Tibial nerve (tissue), 4 donors: ENCODE measurements around the gene IL22RA1. TPM values are rescaled to one million over a fixed set of nuclear protein-coding genes. Genes with fewer than 3 reads are reported as not detected.

ENCODE experiments used
- DNase-seq, 2 donors: peaks; one replicate each; pipeline ENCODE4 v3.0.0-alpha.2; 2019; ENCODE audit warnings: low spot score in 2 of 2
- H3K27ac ChIP-seq, 4 donors: fragments of 200-600 bp; sonication (generic) in 3 of 4; one replicate each; pipeline ENCODE4 v1.5.1; 2017 to 2019; ENCODE audit warnings: mild to moderate bottlenecking in 1 of 4
- H3K27me3 ChIP-seq, 2 donors: fragments of 200-600 bp; sonication (generic) in 1 of 2; one replicate each; pipeline versions ENCODE4 v1.5.1 to v1.6.0; 2017 to 2019
- H3K36me3 ChIP-seq, 3 donors: fragments of 200-600 bp; sonication (generic); one replicate each; pipeline ENCODE4 v1.5.1; 2018 to 2019
- H3K4me1 ChIP-seq, 4 donors: fragments of 200-600 bp; sonication (generic) in 3 of 4; one replicate each; pipeline ENCODE4 v1.5.1; 2017 to 2019
- H3K4me3 ChIP-seq, 4 donors: fragments of 200-600 bp; sonication (generic) in 3 of 4; one replicate each; pipeline ENCODE4 v1.5.1; 2017 to 2019; ENCODE audit warnings: mild to moderate bottlenecking in 1 of 4, moderate library complexity in 1 of 4
- H3K9me3 ChIP-seq, 4 donors: fragments of 200-600 bp; sonication (generic) in 3 of 4; one replicate each; pipeline ENCODE4 v1.5.1; 2017 to 2019
- EP300 ChIP-seq, 2 donors: sonication (generic); formaldehyde crosslinking; IDR thresholded peaks; one replicate each; pipeline ENCODE4 v1.6.1; 2017; ENCODE audit warnings: antibody characterized with exemption in 2 of 2, mild to moderate bottlenecking in 1 of 2
- POLR2A ChIP-seq, 2 donors: fragments of 450-650 bp; IDR thresholded peaks; one replicate each; pipeline ENCODE4 v1.6.1; 2017; ENCODE audit warnings: antibody characterized with exemption in 2 of 2, mild to moderate bottlenecking in 2 of 2, moderate library complexity in 2 of 2
- WGBS, 2 donors: methylation state at CpG; one replicate each; pipeline ENCODE4 v1.1.5; 2018; 5-methylcytosine and 5-hydroxymethylcytosine counted together
- total RNA-seq, 4 donors: library from RNA; depleted of rRNA; stranded (reverse); fragments of >200 nt; gene quantifications; one replicate each; pipeline ENCODE4 v1.1.0, GENCODE V29; 2016
- TF ChIP-seq, protein P1 (sequence below), 5 experiments: fragments of 200-600 bp in 3 of 5; fragments of 450-650 bp in 2 of 5; sonication (generic) in 3 of 5; IDR thresholded peaks; one replicate each; pipeline ENCODE4 v1.5.1; 2016 to 2019; ENCODE audit warnings: antibody characterized with exemption in 5 of 5, mild to moderate bottlenecking in 3 of 5, moderate library complexity in 2 of 5

IL22RA1 gene
- total RNA-seq, 4 donors from 2014 or later, result not detected

DNA sequence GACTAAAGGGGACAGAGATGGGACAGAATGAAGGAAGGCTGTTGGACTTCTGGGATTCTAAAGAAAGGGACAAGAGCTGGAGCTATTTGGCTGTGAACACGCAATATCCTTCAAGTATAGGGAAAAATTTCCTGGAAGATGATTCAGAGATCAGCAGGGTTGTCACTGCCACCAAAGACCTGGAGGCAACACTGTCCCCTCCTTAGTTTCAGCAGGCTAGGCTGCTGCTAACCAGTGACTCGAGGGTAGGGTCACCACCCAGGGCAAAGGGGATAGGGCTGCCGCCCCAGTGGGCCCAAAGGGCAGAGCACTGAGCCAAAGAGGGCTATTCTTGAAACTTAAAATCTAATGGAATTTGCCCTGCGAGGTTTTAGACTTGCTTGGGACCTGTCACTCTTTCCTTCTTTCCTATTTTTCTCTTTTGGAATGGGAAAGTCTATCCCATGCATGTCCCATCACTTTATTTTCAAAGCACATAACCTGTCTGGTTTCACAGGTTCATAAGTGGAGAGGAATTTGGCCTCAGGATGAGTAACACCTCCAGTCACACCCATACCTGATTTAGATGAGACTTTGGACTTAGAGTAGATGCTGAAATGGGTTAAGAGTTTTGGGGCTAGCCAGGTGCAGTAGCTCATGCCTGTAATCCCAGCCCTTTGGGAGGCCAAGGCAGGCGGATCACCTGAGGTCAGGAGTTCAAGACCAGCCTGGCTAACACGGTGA, 32.3 kb upstream of the IL22RA1 start:
- Histone ChIP-seq H3K9me3 (peaks cover 0 to 3% (median 0%) of the 10 kb centered on the region in 4 donors), H3K36me3 (no peaks in the 10 kb centered on the region), H3K27me3 (peaks cover 0 to under 1% of the 10 kb centered on the region in 2 donors), H3K4me1 (no peaks in the 10 kb centered on the region), H3K4me3 (no peak overlapping the region), H3K27ac (no peak overlapping the region)
- DNase-seq, result no peak
- no peak for TF ChIP-seq POLR2A (IDR thresholded peaks at IDR 0.05)
- TF ChIP-seq, protein P1, sequence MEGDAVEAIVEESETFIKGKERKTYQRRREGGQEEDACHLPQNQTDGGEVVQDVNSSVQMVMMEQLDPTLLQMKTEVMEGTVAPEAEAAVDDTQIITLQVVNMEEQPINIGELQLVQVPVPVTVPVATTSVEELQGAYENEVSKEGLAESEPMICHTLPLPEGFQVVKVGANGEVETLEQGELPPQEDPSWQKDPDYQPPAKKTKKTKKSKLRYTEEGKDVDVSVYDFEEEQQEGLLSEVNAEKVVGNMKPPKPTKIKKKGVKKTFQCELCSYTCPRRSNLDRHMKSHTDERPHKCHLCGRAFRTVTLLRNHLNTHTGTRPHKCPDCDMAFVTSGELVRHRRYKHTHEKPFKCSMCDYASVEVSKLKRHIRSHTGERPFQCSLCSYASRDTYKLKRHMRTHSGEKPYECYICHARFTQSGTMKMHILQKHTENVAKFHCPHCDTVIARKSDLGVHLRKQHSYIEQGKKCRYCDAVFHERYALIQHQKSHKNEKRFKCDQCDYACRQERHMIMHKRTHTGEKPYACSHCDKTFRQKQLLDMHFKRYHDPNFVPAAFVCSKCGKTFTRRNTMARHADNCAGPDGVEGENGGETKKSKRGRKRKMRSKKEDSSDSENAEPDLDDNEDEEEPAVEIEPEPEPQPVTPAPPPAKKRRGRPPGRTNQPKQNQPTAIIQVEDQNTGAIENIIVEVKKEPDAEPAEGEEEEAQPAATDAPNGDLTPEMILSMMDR (IDR thresholded peaks at IDR 0.05), result no peak
- TF ChIP-seq EP300 (IDR thresholded peaks at IDR 0.05), result no peak
- WGBS, 2 donors, result 68 to 75% methylated on average over 6 of the region's 6 CpGs

DNA sequence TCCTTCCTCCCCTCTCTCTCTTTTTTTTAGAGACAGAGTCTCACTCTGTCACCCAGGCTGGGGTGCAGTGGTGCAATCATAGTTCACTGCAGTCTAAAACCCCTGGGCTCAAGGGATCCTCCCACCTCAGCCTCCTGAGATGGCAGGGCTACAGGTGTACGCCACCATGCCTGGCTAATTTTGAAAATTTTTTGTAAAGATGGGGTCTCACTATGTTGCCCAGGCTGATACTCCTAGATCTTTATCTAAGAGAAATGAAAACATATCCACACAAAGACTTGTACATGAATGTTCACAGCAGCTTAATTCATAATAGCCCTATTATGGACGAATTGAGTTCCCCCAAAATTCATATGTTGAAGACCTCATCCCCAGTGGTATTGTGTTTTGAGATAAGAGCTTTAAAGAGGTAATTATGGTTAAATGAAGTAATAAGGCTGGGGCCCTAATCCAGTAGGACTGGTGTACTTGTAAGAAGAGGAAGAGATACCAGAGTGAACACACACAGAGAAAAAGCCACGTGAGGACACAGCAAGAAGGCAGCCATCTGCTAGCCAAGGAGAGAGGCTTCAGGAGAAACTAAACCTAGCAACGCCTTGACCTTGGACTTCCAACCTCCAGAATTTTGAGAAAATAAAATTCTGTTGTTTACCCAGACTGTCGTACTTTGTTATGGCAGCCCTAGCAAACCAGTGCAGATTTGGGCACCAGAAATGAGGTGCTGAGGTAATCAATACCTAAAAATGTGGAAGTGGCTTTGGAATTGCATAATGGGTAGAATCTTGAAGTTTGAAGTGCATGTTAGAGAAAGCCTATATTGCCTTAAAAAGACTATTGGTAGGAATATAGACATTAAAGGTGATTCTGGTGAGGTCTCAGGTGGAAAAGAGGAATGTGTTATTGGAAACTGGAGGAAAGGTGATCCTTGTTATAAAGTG, 31.0 kb upstream of the IL22RA1 start:
- Histone ChIP-seq H3K4me1 (no peaks in the 10 kb centered on the region), H3K4me3 (no peak overlapping the region), H3K36me3 (no peaks in the 10 kb centered on the region), H3K9me3 (peaks cover 0 to 3% (median 0%) of the 10 kb centered on the region in 4 donors), H3K27me3 (peaks cover 0 to 11% of the 10 kb centered on the region in 2 donors), H3K27ac (no peak overlapping the region)
- WGBS, 2 donors, result 78 to 81% methylated on average over 5 of the region's 5 CpGs
- DNase-seq, result no peak
- TF ChIP-seq, protein P1 (IDR thresholded peaks at IDR 0.05), result no peak
- TF ChIP-seq EP300 (IDR thresholded peaks at IDR 0.05) (no peak), POLR2A (IDR thresholded peaks at IDR 0.05) (no peak)

DNA sequence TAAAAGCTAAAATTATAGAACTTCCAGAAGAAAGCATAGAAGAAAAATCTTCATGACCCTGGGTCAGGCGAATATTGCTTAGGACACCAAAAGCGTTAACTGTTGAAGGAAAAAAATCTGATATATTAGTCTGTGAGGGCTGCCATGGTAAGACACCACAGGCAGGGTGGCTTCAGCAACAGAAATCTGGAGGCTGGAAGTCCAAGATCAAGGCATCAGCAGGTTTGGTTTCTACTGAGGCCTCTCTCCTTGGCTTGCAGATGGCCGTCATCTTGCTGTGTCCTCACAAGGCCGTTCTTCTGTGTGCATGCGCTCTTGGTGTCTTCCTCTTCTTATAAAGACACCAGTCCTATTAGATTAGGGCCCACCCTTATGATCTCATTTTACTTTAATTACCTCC, 29.7 kb upstream of the IL22RA1 start:
- no peaks in the 10 kb centered on the region for H3K4me1 ChIP-seq
- H3K27ac ChIP-seq, result no peak overlapping the region
- DNase-seq, result no peak
- H3K4me3 ChIP-seq, result no peak overlapping the region
- no peaks in the 10 kb centered on the region for H3K36me3 ChIP-seq
- H3K27me3 ChIP-seq, result peaks cover 0 to 11% of the 10 kb centered on the region in 2 donors
- H3K9me3 ChIP-seq, result peaks cover 0 to 3% (median 0%) of the 10 kb centered on the region in 4 donors
- TF ChIP-seq POLR2A (IDR thresholded peaks at IDR 0.05), result no peak
- no peak for TF ChIP-seq EP300 (IDR thresholded peaks at IDR 0.05)
- TF ChIP-seq, protein P1 (IDR thresholded peaks at IDR 0.05), result no peak
- 94 to 95% methylated on average over 5 of the region's 5 CpGs for WGBS, 2 donors

DNA sequence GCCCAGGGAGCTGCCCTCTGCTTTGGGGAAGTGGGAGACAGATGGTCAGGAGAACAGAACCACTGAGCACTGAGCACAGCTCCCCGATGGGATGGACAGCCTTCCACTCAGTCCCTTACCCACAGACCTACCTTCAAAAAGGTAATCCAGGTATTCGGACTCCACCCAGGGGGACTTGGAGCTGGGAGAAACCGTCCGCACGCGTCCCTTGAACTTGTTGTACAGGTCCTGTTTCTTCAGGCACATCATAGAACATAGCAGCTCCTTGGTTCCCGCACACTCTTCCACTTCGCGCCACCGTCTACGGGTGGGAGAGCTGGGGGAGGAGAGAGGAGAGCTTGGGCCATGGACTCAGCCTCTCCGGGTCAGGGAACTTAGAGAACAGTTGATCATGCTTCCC, 26.3 kb upstream of the IL22RA1 start:
- no peaks in the 10 kb centered on the region for H3K4me1 ChIP-seq
- no peak overlapping the region for H3K4me3 ChIP-seq
- no peaks in the 10 kb centered on the region for H3K36me3 ChIP-seq
- DNase-seq, result no peak
- no peak for TF ChIP-seq POLR2A (IDR thresholded peaks at IDR 0.05)
- 91 to 94% methylated on average over 12 of the region's 12 CpGs for WGBS, 2 donors
- H3K27ac ChIP-seq, result no peak overlapping the region
- H3K27me3 ChIP-seq, result peaks cover 0 to 11% of the 10 kb centered on the region in 2 donors
- peaks cover 0 to 3% (median 0%) of the 10 kb centered on the region in 4 donors for H3K9me3 ChIP-seq

DNA sequence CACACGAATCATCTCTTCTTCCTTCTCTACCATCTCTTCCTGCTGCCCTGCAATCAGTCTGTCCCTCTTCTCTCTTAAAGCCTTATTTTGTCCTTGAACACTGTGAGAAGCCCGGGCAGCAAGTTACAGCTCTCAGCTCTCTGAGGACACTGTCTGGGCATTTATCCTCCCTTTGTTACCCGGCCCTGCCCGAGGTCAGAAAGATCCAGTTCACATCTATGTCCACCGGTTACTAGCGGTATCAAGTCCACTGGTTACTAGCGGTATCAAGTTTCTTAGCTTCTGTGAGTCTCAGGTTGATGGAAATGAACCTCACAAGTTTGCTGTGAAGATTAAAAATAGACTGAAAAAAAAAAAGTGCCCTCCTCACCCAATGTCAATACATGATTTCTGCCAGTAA, 25.3 kb upstream of the IL22RA1 start:
- H3K27ac ChIP-seq, result no peak overlapping the region
- H3K4me3 ChIP-seq, result no peak overlapping the region
- H3K9me3 ChIP-seq, result peaks cover 0 to 3% (median 0%) of the 10 kb centered on the region in 4 donors
- no peaks in the 10 kb centered on the region for H3K36me3 ChIP-seq
- peaks cover 0 to 11% of the 10 kb centered on the region in 2 donors for H3K27me3 ChIP-seq
- 79 to 86% methylated on average over 7 of the region's 7 CpGs for WGBS, 2 donors
- H3K4me1 ChIP-seq, result no peaks in the 10 kb centered on the region
- DNase-seq, result no peak
- TF ChIP-seq POLR2A (IDR thresholded peaks at IDR 0.05), result no peak

DNA sequence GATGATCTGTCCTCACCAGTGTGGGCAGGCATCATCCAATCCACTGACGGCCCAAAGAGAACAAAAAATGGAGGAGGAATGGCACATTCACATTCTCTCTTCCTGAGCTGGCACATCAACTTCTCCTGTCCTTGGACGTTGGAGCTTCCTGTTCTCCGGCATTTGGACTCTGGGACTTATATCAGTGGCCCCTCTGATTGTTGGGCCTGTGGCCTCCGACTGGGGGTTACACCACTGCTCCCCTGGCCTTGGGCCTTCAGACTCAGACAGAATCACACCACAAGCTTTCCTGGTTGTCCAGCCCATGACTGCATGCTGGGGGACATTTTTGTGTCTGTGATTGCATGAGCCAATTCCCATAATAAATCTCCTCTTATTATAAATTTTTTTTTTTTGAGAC, 24.1 kb upstream of the IL22RA1 start:
- no peak overlapping the region for H3K27ac ChIP-seq
- 59 to 68% methylated on average over 4 of the region's 4 CpGs for WGBS, 2 donors
- H3K27me3 ChIP-seq, result peaks cover 0 to 11% of the 10 kb centered on the region in 2 donors
- no peak for DNase-seq
- H3K9me3 ChIP-seq, result no peaks in the 10 kb centered on the region
- H3K36me3 ChIP-seq, result no peaks in the 10 kb centered on the region
- H3K4me1 ChIP-seq, result no peaks in the 10 kb centered on the region
- H3K4me3 ChIP-seq, result no peak overlapping the region
- TF ChIP-seq, protein P1 (IDR thresholded peaks at IDR 0.05), result no peak
- TF ChIP-seq EP300 (IDR thresholded peaks at IDR 0.05) (no peak), POLR2A (IDR thresholded peaks at IDR 0.05) (no peak)
